Thoracic aorta (tissue), 2 donors: ENCODE measurements around the gene RFTN1. TPM values are rescaled to one million over a fixed set of nuclear protein-coding genes. Genes with fewer than 3 reads are reported as not detected.
A peak's percentile ranks its signal among the peaks of the same experiment; 100 is the strongest.

Source experiments
- ATAC-seq: fragments of 150-250 bp; one replicate; pipeline ENCODE4 v1.8.0; 2017; ENCODE audit warnings: low read depth; ENCODE audit not compliant: insufficient number of reproducible peaks, low FRiP score
- DNase-seq: peaks from one replicate; pipeline ENCODE4 v3.0.0-alpha.2; 2020; ENCODE audit warnings: low spot score
- H3K27ac ChIP-seq, 2 donors: fragments of 200-600 bp; sonication (generic); 1 replicate in 1 of 2; 2 replicates in 1 of 2; pipeline ENCODE4 v1.5.1; 2016; ENCODE audit warnings: mild to moderate bottlenecking in 2 of 2, moderate library complexity in 2 of 2
- H3K27me3 ChIP-seq: fragments of 200-600 bp; sonication (generic); replicated peaks from 2 replicates; pipeline ENCODE4 v1.6.0; 2016; ENCODE audit warnings: mild to moderate bottlenecking; ENCODE audit not compliant: insufficient read depth
- H3K36me3 ChIP-seq: fragments of 200-600 bp; sonication (generic); one replicate; pipeline ENCODE4 v1.5.1; 2016
- H3K4me1 ChIP-seq, 2 donors: fragments of 200-600 bp; sonication (generic); 1 replicate in 1 of 2; 2 replicates in 1 of 2; pipeline versions ENCODE4 v1.5.1 to v1.6.0; 2016; ENCODE audit warnings: low read depth in 2 of 2, mild to moderate bottlenecking in 1 of 2; ENCODE audit not compliant: control insufficient read depth in 1 of 2
- H3K4me3 ChIP-seq: fragments of 200-600 bp; sonication (generic); 2 replicates; pipeline ENCODE4 v1.5.1; 2016; ENCODE audit warnings: mild to moderate bottlenecking
- H3K9me3 ChIP-seq: fragments of 200-600 bp; sonication (generic); 2 replicates; pipeline ENCODE4 v1.5.1; 2016
- total RNA-seq, 2 donors: library from RNA; depleted of rRNA; stranded (reverse); fragments of >200 nt; gene quantifications; one replicate each; pipeline versions ENCODE4 v1.1.0 to v1.2.3, GENCODE V29; 2016
- TF ChIP-seq, protein P1 (sequence below): fragments of 200-600 bp; sonication (generic); IDR thresholded peaks from one replicate; pipeline ENCODE4 v1.5.1; 2019; ENCODE audit warnings: antibody characterized with exemption

The RFTN1 gene
- total RNA-seq, 2 donors from 2014 or later = 69.7 to 108 TPM

- Histone ChIP-seq H3K27me3 (no peaks in the 10 kb centered on the region), H3K27ac (peak overlapping the region in 1 of 2 donors; percentile 66), H3K36me3 (no peaks in the 10 kb centered on the region), H3K4me3 (no peak overlapping the region), H3K9me3 (no peaks in the 10 kb centered on the region), H3K4me1 (peaks cover 16 to 18% of the 10 kb centered on the region in 2 donors)
- TF ChIP-seq, protein P1, sequence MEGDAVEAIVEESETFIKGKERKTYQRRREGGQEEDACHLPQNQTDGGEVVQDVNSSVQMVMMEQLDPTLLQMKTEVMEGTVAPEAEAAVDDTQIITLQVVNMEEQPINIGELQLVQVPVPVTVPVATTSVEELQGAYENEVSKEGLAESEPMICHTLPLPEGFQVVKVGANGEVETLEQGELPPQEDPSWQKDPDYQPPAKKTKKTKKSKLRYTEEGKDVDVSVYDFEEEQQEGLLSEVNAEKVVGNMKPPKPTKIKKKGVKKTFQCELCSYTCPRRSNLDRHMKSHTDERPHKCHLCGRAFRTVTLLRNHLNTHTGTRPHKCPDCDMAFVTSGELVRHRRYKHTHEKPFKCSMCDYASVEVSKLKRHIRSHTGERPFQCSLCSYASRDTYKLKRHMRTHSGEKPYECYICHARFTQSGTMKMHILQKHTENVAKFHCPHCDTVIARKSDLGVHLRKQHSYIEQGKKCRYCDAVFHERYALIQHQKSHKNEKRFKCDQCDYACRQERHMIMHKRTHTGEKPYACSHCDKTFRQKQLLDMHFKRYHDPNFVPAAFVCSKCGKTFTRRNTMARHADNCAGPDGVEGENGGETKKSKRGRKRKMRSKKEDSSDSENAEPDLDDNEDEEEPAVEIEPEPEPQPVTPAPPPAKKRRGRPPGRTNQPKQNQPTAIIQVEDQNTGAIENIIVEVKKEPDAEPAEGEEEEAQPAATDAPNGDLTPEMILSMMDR = no peak
- DNase-seq (no peak), ATAC-seq (no peak)
These were observed 113.2 kb downstream of the RFTN1 start for GRCh38 chr3:16400106-16400931.

- TF ChIP-seq, protein P1 = peak; percentile 8
- no peak for ATAC-seq
- Histone ChIP-seq H3K9me3 (no peaks in the 10 kb centered on the region), H3K27ac (peak overlapping the region; percentile 38 to 66), H3K27me3 (no peaks in the 10 kb centered on the region), H3K36me3 (no peaks in the 10 kb centered on the region), H3K4me1 (peaks cover 18 to 22% of the 10 kb centered on the region in 2 donors), H3K4me3 (peak overlapping the region; percentile 7)
- no peak for DNase-seq
These were observed 114.0 kb downstream of the RFTN1 start for GRCh38 chr3:16399473-16399872.

DNA sequence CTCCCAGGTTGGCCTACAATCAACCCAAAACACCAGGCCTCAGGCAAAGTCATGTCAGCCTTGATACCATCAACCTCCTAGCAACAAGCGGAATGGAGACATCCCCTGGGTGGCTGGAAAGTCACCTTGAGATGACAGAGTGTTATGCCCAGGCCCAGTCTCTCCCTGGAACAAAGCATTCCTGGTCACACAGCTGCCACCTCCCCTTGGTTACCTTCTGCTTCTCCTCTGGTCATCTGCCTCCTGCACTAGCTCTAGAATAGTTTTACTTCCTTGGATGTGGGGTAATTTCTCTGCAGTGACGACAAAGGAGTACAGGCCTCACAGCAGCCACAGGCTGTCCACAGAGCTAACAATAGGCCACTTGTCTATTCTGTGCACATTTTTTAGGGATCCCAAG lies 114.9 kb downstream of the RFTN1 start:
- Histone ChIP-seq H3K36me3 (no peaks in the 10 kb centered on the region), H3K4me3 (no peak overlapping the region), H3K27ac (peak overlapping the region in 1 of 2 donors; percentile 46), H3K9me3 (no peaks in the 10 kb centered on the region), H3K27me3 (no peaks in the 10 kb centered on the region), H3K4me1 (peaks cover 18 to 22% of the 10 kb centered on the region in 2 donors)
- DNase-seq = no peak
- no peak for ATAC-seq
- TF ChIP-seq, protein P1 = no peak

- no peak for ATAC-seq
- Histone ChIP-seq H3K4me1 (peaks cover 22 to 23% of the 10 kb centered on the region in 2 donors), H3K27me3 (no peaks in the 10 kb centered on the region), H3K27ac (peak overlapping the region in 1 of 2 donors; percentile 26), H3K4me3 (no peak overlapping the region), H3K36me3 (no peaks in the 10 kb centered on the region), H3K9me3 (no peaks in the 10 kb centered on the region)
- no peak for DNase-seq
- TF ChIP-seq, protein P1 = no peak
These were observed 117.3 kb downstream of the RFTN1 start for GRCh38 chr3:16396202-16396601.

DNA sequence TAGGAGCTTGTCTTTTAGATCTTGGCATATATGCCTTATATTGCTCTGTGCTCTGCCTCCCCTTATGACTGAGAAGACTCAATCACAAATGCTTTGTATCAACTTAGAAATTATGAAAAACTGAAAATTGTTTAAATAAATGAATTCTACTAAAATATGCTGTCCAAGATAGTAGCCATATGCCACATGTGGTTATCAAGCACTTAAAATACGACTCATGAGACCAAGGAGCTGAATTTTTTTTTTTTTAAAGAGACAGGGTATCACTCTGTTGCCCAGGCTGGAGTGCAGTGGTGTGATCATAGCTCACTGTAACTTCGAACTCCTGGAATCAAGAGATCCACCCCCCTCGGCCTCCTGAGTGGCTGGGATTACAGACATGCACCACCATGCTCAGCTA lies 118.3 kb downstream of the RFTN1 start:
- DNase-seq (no peak), ATAC-seq (no peak)
- Histone ChIP-seq H3K36me3 (no peaks in the 10 kb centered on the region), H3K9me3 (no peaks in the 10 kb centered on the region), H3K4me1 (peaks cover 15% of the 10 kb centered on the region in 2 donors), H3K27me3 (no peaks in the 10 kb centered on the region), H3K4me3 (no peak overlapping the region), H3K27ac (no peak overlapping the region)
- TF ChIP-seq, protein P1 = no peak
